HEK293 (cell line): ENCODE results near the gene STEAP2.

Experiments used
- CTCF ChIA-PET: fragments of 350-600 bp; formaldehyde crosslinking; extraction: SDS; loops from one replicate; lab custom pipeline; 2021; ENCODE audit warnings: antibody characterized with exemption; lab: Yijun Ruan, JAX
- POLR2A ChIA-PET: fragments of 300-600 bp; formaldehyde crosslinking; extraction: SDS; loops from one replicate; lab custom pipeline; 2020; ENCODE audit warnings: antibody characterized with exemption, inconsistent platforms; lab: Yijun Ruan, JAX
- H3K27ac ChIP-seq: fragments of 200-500 bp; sonication (Bioruptor generic); 2 replicates; pipeline ENCODE4 v1.5.1; 2014; ENCODE audit warnings: low read depth, low read length, control low read depth, inconsistent platforms; ENCODE audit errors: extremely low read depth
- H3K36me3 ChIP-seq, 2 experiments: fragments of 200-500 bp in 1 of 2; sonication (Bioruptor generic) in 1 of 2; 1 replicate in 1 of 2; 2 replicates in 1 of 2; pipeline ENCODE4 v1.5.1; 2014 to 2017; ENCODE audit warnings: inconsistent platforms in 2 of 2, low read length in 2 of 2; ENCODE audit not compliant: control insufficient read depth in 2 of 2, insufficient read depth in 1 of 2
- H3K4me1 ChIP-seq: fragments of 200-500 bp; sonication (Bioruptor generic); 2 replicates; pipeline ENCODE4 v1.5.1; 2014; ENCODE audit warnings: mild to moderate bottlenecking, low read length, inconsistent platforms; ENCODE audit not compliant: control insufficient read depth, insufficient read depth
- H3K4me3 ChIP-seq: 2 replicates; pipeline ENCODE4 v1.5.1; 2011; ENCODE audit warnings: low read depth, mild to moderate bottlenecking, control low read depth, low read length, moderate library complexity
- H3K9me3 ChIP-seq: fragments of 200-500 bp; sonication (Bioruptor generic); 2 replicates; pipeline ENCODE4 v1.5.1; 2014; ENCODE audit warnings: low read depth, low read length, inconsistent platforms; ENCODE audit not compliant: control insufficient read depth, insufficient read depth
- FEZF1 ChIP-seq: fragments of 450-650 bp; formaldehyde crosslinking; IDR thresholded peaks from 2 replicates; pipeline ENCODE4 v1.5.1; 2016; ENCODE audit warnings: missing biosample characterization, missing genetic modification characterization
- GLI2 ChIP-seq: fragments of 450-650 bp; formaldehyde crosslinking; IDR thresholded peaks from 2 replicates; pipeline ENCODE4; 2017; ENCODE audit warnings: missing biosample characterization, missing genetic modification characterization, low read depth, borderline replicate concordance
- IKZF3 ChIP-seq: fragments of 450-650 bp; IDR thresholded peaks from 2 replicates; pipeline ENCODE4 v1.5.0; 2018; ENCODE audit warnings: missing biosample characterization, mild to moderate bottlenecking, missing genetic modification characterization, moderate library complexity
- KLF8 ChIP-seq: fragments of 450-650 bp; formaldehyde crosslinking; IDR thresholded peaks from 2 replicates; pipeline ENCODE4 v1.5.1; 2016; ENCODE audit warnings: missing biosample characterization, missing genetic modification characterization
- PRDM2 ChIP-seq: fragments of 450-650 bp; formaldehyde crosslinking; IDR thresholded peaks from 2 replicates; pipeline ENCODE4 v1.5.1; 2016; ENCODE audit warnings: missing biosample characterization, missing genetic modification characterization, borderline replicate concordance
- REST ChIP-seq: fragments of 450-650 bp; formaldehyde crosslinking; IDR thresholded peaks from 2 replicates; pipeline ENCODE4 v1.5.1; 2016; ENCODE audit warnings: missing biosample characterization, missing genetic modification characterization
- SP7 ChIP-seq: fragments of 450-650 bp; formaldehyde crosslinking; IDR thresholded peaks from 2 replicates; pipeline ENCODE4 v1.5.1; 2016; ENCODE audit warnings: missing biosample characterization, missing genetic modification characterization
- TCF7L2 ChIP-seq: IDR thresholded peaks from 2 replicates; pipeline ENCODE4 v1.6.1; 2011; ENCODE audit warnings: low read depth, mild to moderate bottlenecking, inconsistent platforms, low read length, moderate library complexity, borderline replicate concordance
- ZBTB17 ChIP-seq: fragments of 450-650 bp; formaldehyde crosslinking; IDR thresholded peaks from 2 replicates; pipeline ENCODE4 v1.5.1; 2016; ENCODE audit warnings: missing biosample characterization, missing genetic modification characterization
- ZBTB26 ChIP-seq: fragments of 450-650 bp; formaldehyde crosslinking; optimal IDR thresholded peaks from 2 replicates; pipeline ENCODE3; 2016; ENCODE audit warnings: missing biosample characterization, mild to moderate bottlenecking, missing genetic modification characterization
- ZBTB7A ChIP-seq: fragments of 450-650 bp; formaldehyde crosslinking; IDR thresholded peaks from 2 replicates; pipeline ENCODE4 v1.5.1; 2016; ENCODE audit warnings: low read depth, missing biosample characterization, missing genetic modification characterization
- ZNF133 ChIP-seq: fragments of 450-650 bp; formaldehyde crosslinking; IDR thresholded peaks from 2 replicates; pipeline ENCODE4 v1.5.1; 2016; ENCODE audit warnings: missing biosample characterization, missing genetic modification characterization
- ZNF175 ChIP-seq: fragments of 450-650 bp; formaldehyde crosslinking; IDR thresholded peaks from 2 replicates; pipeline ENCODE4 v1.5.1; 2016; ENCODE audit warnings: missing biosample characterization, missing genetic modification characterization
- ZNF2 ChIP-seq: fragments of 450-650 bp; formaldehyde crosslinking; IDR thresholded peaks from 2 replicates; pipeline ENCODE4 v1.5.1; 2016; ENCODE audit warnings: missing biosample characterization, missing genetic modification characterization
- ZNF214 ChIP-seq: fragments of 450-650 bp; formaldehyde crosslinking; IDR thresholded peaks from 2 replicates; pipeline ENCODE4 v1.5.1; 2017; ENCODE audit warnings: missing biosample characterization, mild to moderate bottlenecking, missing genetic modification characterization, borderline replicate concordance
- ZNF335 ChIP-seq: fragments of 450-650 bp; formaldehyde crosslinking; conservative IDR thresholded peaks from 2 replicates; pipeline ENCODE4 v1.5.1; 2016; ENCODE audit warnings: missing biosample characterization, missing genetic modification characterization
- ZNF354C ChIP-seq: fragments of 450-650 bp; formaldehyde crosslinking; IDR thresholded peaks from 2 replicates; pipeline ENCODE4 v1.5.1; 2016; ENCODE audit warnings: missing biosample characterization, missing genetic modification characterization, low read depth, borderline replicate concordance
- ZNF37A ChIP-seq: fragments of 450-650 bp; IDR thresholded peaks from 2 replicates; pipeline ENCODE4 v1.5.1; 2018; ENCODE audit warnings: missing biosample characterization, missing genetic modification characterization
- ZNF629 ChIP-seq: fragments of 450-650 bp; formaldehyde crosslinking; IDR thresholded peaks from 2 replicates; pipeline ENCODE4 v1.5.1; 2017; ENCODE audit warnings: missing biosample characterization, missing genetic modification characterization
- ZNF645 ChIP-seq: fragments of 450-650 bp; formaldehyde crosslinking; IDR thresholded peaks from 2 replicates; pipeline ENCODE4; 2016; ENCODE audit warnings: missing biosample characterization, missing genetic modification characterization
- ZNF664 ChIP-seq: fragments of 450-650 bp; formaldehyde crosslinking; IDR thresholded peaks from 2 replicates; pipeline ENCODE4 v1.5.1; 2016; ENCODE audit warnings: missing biosample characterization, missing genetic modification characterization

Gene STEAP2

GRCh38 chr7:90194911-90195809, 16.4 kb upstream of the STEAP2 start:
- Histone ChIP-seq H3K9me3 (no peaks in the 10 kb centered on the region), H3K36me3 (no peaks in the 10 kb centered on the region), H3K4me1 (no peaks in the 10 kb centered on the region), H3K4me3 (no peak overlapping the region), H3K27ac (no peak overlapping the region)
- TF ChIP-seq ZNF335 (tag by site-specific recombination) (no peak), IKZF3 (tag by site-specific recombination) (no peak), ZNF2 (tag by site-specific recombination) (no peak), PRDM2 (no peak), ZNF645 (tag by site-specific recombination) (no peak), ZNF37A (tag by site-specific recombination) (no peak), SP7 (tag by site-specific recombination) (no peak), ZBTB17 (tag by site-specific recombination) (no peak), ZNF133 (tag by site-specific recombination) (no peak)
- ChIA-PET POLR2A (interaction anchor here (1.4 kb wide), 1 partner anchor 17 kb away, joined by 4 read pairs; the partner anchor contains the start of gene STEAP2), CTCF (no interaction called here)

- H3K27ac ChIP-seq: no peak overlapping the region
- no peaks in the 10 kb centered on the region for H3K4me1 ChIP-seq
- H3K9me3 ChIP-seq: no peaks in the 10 kb centered on the region
- CTCF ChIA-PET: no interaction called here
- no peak overlapping the region for H3K4me3 ChIP-seq
- no peaks in the 10 kb centered on the region for H3K36me3 ChIP-seq
- POLR2A ChIA-PET: no interaction called here
- TF ChIP-seq ZNF664 (no peak), ZNF214 (tag by site-specific recombination) (no peak), GLI2 (tag by site-specific recombination) (no peak), ZBTB7A (tag by site-specific recombination) (no peak), ZNF175 (tag by site-specific recombination) (no peak), FEZF1 (tag by site-specific recombination) (no peak), ZBTB26 (no peak), TCF7L2 (no peak), ZNF629 (tag by site-specific recombination) (no peak), REST (tag by site-specific recombination) (no peak), ZNF354C (tag by site-specific recombination) (no peak), KLF8 (tag by site-specific recombination) (no peak)
Observed at GRCh38 chr7:90201500-90202195, 9.9 kb upstream of the STEAP2 start.
